EL (cell line): ENCODE measurements around the gene MACROD2.
"Not testable (repeated sequence)": the region's sequence is repeated elsewhere in the genome, so short reads cannot be mapped to it uniquely, and the experiment has no call there.

ENCODE experiments used
- DNase-seq: peaks from one replicate; pipeline ENCODE4 v3.0.0-alpha.2; 2016

MACROD2 gene

GRCh38 chr20:15336536-15336935 is 1341.2 kb downstream of the MACROD2 start:
- DNase-seq: no peak

GRCh38 chr20:15339264-15339663 is 1343.9 kb downstream of the MACROD2 start:
- no peak for DNase-seq

- no peak for DNase-seq
Measured at GRCh38 chr20:15342991-15343523, 1347.7 kb downstream of the MACROD2 start.

GRCh38 chr20:15345287-15345686 is 1350.0 kb downstream of the MACROD2 start:
- no peak for DNase-seq

- no peak for DNase-seq
Measured at GRCh38 chr20:15346657-15347280, 1351.5 kb downstream of the MACROD2 start.

GRCh38 chr20:15359056-15359455 is 1363.7 kb downstream of the MACROD2 start:
- DNase-seq: peak; percentile 5

- DNase-seq: no peak
Measured at GRCh38 chr20:15362849-15363248, 1367.5 kb downstream of the MACROD2 start.

GRCh38 chr20:15364781-15365180 is 1369.5 kb downstream of the MACROD2 start:
- no peak for DNase-seq

- no peak for DNase-seq
Measured at GRCh38 chr20:15370370-15370769, 1375.1 kb downstream of the MACROD2 start.

- DNase-seq: no peak
Measured at GRCh38 chr20:15374682-15375081, 1379.4 kb downstream of the MACROD2 start.

- DNase-seq: no peak
Measured at GRCh38 chr20:15375836-15376235, 1380.5 kb downstream of the MACROD2 start.

GRCh38 chr20:15377603-15378002 is 1382.3 kb downstream of the MACROD2 start:
- not testable (repeated sequence) for DNase-seq

- no peak for DNase-seq
Measured at GRCh38 chr20:15378151-15378550, 1382.8 kb downstream of the MACROD2 start.

GRCh38 chr20:15379681-15380296 is 1384.5 kb downstream of the MACROD2 start:
- DNase-seq: no peak

- DNase-seq: no peak
Measured at GRCh38 chr20:15380770-15381169, 1385.5 kb downstream of the MACROD2 start.

- DNase-seq: no peak
Measured at GRCh38 chr20:15387228-15387627, 1391.9 kb downstream of the MACROD2 start.

- no peak for DNase-seq
Measured at GRCh38 chr20:15395457-15395856, 1400.1 kb downstream of the MACROD2 start.

GRCh38 chr20:15396026-15396425 is 1400.7 kb downstream of the MACROD2 start:
- no peak for DNase-seq

GRCh38 chr20:15396900-15397299 is 1401.6 kb downstream of the MACROD2 start:
- DNase-seq: no peak

- no peak for DNase-seq
Measured at GRCh38 chr20:15399781-15400180, 1404.5 kb downstream of the MACROD2 start.

- no peak for DNase-seq
Measured at GRCh38 chr20:15406072-15406471, 1410.8 kb downstream of the MACROD2 start.

GRCh38 chr20:15411781-15412180 is 1416.5 kb downstream of the MACROD2 start:
- no peak for DNase-seq

GRCh38 chr20:15415908-15416307 is 1420.6 kb downstream of the MACROD2 start:
- no peak for DNase-seq

GRCh38 chr20:15419856-15420255 is 1424.5 kb downstream of the MACROD2 start:
- DNase-seq: no peak

GRCh38 chr20:15422966-15423365 is 1427.7 kb downstream of the MACROD2 start:
- no peak for DNase-seq
